Stimulated activated naive CD8-positive, alpha-beta T cell treated with anti-CD3 and anti-CD28 coated beads, Interleukin-15, amount 100 ng/mL, for 72 hours (primary cell): ENCODE measurements around the gene LFNG.
A peak's percentile ranks its signal among the peaks of the same experiment; 100 is the strongest.

ENCODE experiments used
- ATAC-seq: fragments of 150-1000 bp; cut with Tn5 transposase; 2 replicates; pipeline ENCODE4 v1.10.0; 2021; ENCODE audit warnings: mild to moderate bottlenecking, moderate library complexity
- DNase-seq, 2 donors: peaks; one replicate each; pipeline ENCODE4 v3.0.0; 2021 to 2022
- H3K27ac Mint-ChIP-seq, 2 donors: one replicate each; pipeline ENCODE4 v1.8.0; 2022; ENCODE audit warnings: mild to moderate bottlenecking in 2 of 2, mixed read lengths in 2 of 2, moderate library complexity in 2 of 2
- H3K27me3 Mint-ChIP-seq: one replicate; pipeline ENCODE4 v1.8.0; 2022; ENCODE audit warnings: mixed read lengths
- H3K4me1 Mint-ChIP-seq: one replicate; pipeline ENCODE4 v1.8.0; 2022; ENCODE audit warnings: mild to moderate bottlenecking, mixed read lengths
- H3K4me3 Mint-ChIP-seq, 2 donors: one replicate each; pipeline ENCODE4 v1.8.0; 2022; ENCODE audit warnings: mild to moderate bottlenecking in 2 of 2, mixed read lengths in 2 of 2, moderate library complexity in 1 of 2
- H3K9me3 Mint-ChIP-seq, 2 donors: one replicate each; pipeline ENCODE4 v1.8.0; 2022; ENCODE audit warnings: mixed read lengths in 2 of 2

Gene LFNG

DNA sequence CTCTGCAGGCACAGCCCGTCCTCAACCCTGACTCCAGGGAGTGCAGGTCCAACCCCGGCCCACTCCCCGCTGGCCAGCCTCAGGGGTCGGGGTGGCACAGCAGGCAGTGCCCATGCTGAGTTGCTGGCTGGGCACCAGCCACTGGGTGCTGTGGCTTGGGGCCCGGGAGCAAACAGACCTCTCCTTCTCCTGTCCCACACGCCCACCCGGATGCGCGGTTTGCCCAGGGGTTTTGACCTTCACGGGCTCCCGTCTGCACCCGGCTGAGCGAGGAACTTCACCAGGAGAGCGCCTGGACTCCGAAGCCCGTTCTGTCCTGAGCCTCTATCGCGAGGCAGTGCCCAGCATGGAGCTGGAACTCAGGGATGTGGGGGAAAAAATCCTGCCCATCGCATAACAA is 40.8 kb upstream of the LFNG start:
- Mint-ChIP-seq H3K4me1 (peaks cover 22% of the 10 kb centered on the region), H3K27me3 (no peaks in the 10 kb centered on the region), H3K27ac (no peak overlapping the region), H3K4me3 (no peak overlapping the region), H3K9me3 (peaks cover 7 to 9% of the 10 kb centered on the region in 2 donors)
- no peak for ATAC-seq
- no peak for DNase-seq

DNA sequence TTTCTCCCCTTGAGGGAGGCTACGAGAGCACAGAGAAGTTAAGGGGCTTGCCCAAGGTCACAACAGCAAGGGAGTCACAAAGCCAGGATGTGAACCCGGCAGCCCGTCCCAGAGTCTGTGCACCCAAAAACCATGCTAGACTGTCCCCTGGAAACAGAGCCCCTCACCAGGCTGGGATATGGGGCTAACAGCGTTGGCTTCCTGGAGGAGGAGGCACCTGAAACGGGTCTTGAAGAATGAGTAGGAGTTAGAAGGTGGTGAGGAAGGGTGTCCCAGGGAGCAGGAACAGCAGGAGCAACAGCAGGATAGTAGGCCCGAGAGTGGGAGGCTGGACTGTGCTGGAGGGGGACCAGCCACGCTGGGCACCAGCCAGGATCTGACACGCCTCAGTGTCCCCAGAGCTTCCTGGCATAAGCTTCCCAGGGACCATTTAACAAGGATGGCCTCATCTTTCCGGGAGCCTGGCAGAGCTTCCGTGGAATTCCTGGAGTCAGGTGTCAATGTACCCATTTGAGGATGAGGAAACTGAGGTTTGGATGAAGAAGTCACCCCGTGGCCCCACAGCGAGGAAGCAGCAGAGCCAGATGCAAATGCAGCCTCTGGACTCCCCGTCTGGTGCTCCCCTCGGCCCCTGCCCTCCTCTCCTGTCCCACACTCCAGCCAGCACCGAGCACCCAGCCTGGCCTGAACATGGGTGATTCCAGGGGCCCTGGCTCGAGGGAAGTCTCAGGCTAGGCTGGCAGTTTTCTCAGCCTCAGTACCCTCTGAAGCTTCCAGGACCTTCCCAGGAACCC is 40.1 kb upstream of the LFNG start:
- H3K9me3 Mint-ChIP-seq = peaks cover 7 to 9% of the 10 kb centered on the region in 2 donors
- H3K4me1 Mint-ChIP-seq = peaks cover 22% of the 10 kb centered on the region
- no peak overlapping the region for H3K27ac Mint-ChIP-seq
- H3K4me3 Mint-ChIP-seq = no peak overlapping the region
- no peaks in the 10 kb centered on the region for H3K27me3 Mint-ChIP-seq
- DNase-seq = no peak
- ATAC-seq = no peak

DNA sequence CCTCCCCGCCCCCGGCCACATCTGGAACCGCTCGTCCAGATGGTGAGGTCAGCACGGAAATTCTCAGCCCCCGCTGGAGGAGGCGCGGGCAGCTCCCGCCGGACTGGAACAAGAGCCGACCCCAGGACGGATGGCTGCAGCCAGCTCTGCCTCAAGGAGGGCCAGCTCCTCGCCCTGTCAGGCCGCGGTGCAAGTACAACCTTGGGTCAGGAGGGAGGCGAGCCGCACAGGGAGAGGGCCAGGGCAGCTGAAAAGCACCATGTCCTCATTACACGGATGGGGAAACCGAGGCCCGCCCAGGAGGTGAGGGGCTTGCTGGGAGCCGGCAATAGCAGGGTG is 39.5 kb upstream of the LFNG start:
- no peak overlapping the region for H3K4me3 Mint-ChIP-seq
- no peak for DNase-seq
- no peak for ATAC-seq
- no peak overlapping the region for H3K27ac Mint-ChIP-seq
- H3K4me1 Mint-ChIP-seq = peaks cover 22% of the 10 kb centered on the region
- peaks cover 7 to 9% of the 10 kb centered on the region in 2 donors for H3K9me3 Mint-ChIP-seq
- H3K27me3 Mint-ChIP-seq = no peaks in the 10 kb centered on the region

DNA sequence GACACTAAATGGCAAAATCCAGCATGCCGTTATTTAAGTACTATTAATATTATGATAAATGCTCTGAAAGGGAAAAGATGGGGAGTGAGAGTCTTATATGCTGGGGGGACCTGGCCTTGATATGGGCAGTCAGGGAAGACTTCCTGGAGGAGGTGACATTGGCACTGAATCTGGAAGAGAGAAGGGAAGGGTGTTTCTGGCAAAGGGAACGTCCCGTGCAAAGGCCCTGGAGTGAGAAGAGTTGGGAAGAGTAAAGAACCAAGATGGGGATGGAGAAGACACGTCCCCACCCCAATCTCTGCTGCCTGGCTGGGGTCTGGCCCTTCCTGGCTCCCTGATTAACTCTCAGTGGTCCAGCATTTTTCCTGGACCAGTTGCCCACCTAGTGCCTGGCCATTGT is 38.4 kb upstream of the LFNG start:
- no peak for DNase-seq
- ATAC-seq = no peak
- Mint-ChIP-seq H3K9me3 (peaks cover 7 to 9% of the 10 kb centered on the region in 2 donors), H3K27me3 (no peaks in the 10 kb centered on the region), H3K4me3 (no peak overlapping the region), H3K4me1 (peaks cover 22% of the 10 kb centered on the region), H3K27ac (no peak overlapping the region)

DNA sequence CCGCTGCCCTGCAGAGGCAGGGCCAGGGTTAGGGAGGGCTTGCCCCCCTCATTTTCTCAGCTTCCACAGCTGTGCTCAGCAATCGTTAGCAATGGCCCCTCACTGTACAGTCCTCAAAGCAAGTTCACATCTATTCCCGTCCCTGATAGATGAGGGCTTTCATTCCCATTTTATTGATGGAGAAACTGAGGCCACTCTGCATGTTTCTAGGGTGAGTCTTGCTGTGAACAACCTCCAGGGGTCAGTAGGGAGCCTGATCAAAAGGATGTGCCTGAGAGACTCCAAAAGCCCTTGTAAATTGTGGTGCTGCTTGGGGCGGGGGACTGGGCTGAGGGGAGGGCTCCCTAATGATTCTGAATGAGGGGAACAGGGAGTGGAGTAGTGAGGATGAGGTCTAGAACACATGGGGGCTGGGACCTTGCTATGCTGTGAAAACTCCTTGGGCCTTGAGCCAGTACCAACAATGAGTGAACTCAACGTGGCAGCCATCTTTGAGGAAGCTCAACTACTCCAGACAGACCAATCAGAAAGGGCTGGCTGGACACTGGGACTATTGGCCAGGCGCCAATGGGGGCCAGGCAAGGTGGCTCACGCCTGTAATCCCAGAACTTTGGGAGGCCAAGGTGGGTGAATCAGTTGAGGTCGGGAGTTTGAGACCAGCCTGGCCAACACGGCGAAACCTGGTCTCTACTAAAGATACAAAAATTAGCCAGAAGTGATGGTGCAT is 36.7 kb upstream of the LFNG start:
- H3K9me3 Mint-ChIP-seq = peaks cover 7 to 9% of the 10 kb centered on the region in 2 donors
- H3K27ac Mint-ChIP-seq = no peak overlapping the region
- DNase-seq (no peak), ATAC-seq (no peak)
- H3K4me3 Mint-ChIP-seq = no peak overlapping the region
- H3K27me3 Mint-ChIP-seq = no peaks in the 10 kb centered on the region
- peaks cover 9% of the 10 kb centered on the region for H3K4me1 Mint-ChIP-seq

DNA sequence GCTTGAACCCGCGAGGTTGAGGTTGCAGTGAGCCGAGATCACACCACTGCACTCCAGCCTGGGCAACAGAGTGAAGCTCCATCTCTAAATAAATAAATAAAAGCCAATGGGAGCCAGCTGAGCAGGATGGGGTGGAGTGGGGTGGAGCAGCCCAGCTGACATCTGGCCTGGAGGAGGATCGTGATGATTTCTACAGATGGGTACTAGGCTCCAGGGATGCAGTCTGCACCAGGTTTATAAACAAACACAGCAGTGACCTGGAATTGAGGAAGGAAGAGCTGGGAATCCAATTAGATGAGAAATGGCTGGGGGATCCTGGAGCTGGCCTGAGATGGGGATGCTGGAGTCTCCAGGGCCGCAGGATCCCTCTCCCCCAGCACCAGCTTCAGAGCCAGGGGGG is 36.1 kb upstream of the LFNG start:
- no peak for DNase-seq
- Mint-ChIP-seq H3K9me3 (peaks cover 7 to 9% of the 10 kb centered on the region in 2 donors), H3K4me1 (peaks cover 3% of the 10 kb centered on the region), H3K27ac (no peak overlapping the region), H3K4me3 (no peak overlapping the region), H3K27me3 (no peaks in the 10 kb centered on the region)
- no peak for ATAC-seq

DNA sequence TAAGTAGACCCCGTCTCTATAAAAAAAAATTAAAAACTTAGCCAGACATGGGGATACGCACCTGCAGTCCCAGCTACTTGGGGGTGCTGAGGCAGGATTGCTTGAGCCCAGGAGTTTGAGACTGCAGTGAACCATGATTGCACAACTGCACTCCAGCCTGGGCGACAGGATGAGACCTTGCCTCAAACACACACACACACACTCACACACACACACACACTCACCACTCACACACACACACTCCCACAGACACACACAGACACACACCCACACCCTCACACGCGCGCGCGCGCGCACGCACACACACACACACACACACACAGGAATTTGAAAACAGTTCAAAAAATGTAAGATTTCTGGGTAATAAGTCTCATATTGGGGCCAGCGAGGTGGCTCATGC is 34.7 kb upstream of the LFNG start:
- H3K9me3 Mint-ChIP-seq = peaks cover 7 to 9% of the 10 kb centered on the region in 2 donors
- no peak for ATAC-seq
- no peak overlapping the region for H3K27ac Mint-ChIP-seq

DNA sequence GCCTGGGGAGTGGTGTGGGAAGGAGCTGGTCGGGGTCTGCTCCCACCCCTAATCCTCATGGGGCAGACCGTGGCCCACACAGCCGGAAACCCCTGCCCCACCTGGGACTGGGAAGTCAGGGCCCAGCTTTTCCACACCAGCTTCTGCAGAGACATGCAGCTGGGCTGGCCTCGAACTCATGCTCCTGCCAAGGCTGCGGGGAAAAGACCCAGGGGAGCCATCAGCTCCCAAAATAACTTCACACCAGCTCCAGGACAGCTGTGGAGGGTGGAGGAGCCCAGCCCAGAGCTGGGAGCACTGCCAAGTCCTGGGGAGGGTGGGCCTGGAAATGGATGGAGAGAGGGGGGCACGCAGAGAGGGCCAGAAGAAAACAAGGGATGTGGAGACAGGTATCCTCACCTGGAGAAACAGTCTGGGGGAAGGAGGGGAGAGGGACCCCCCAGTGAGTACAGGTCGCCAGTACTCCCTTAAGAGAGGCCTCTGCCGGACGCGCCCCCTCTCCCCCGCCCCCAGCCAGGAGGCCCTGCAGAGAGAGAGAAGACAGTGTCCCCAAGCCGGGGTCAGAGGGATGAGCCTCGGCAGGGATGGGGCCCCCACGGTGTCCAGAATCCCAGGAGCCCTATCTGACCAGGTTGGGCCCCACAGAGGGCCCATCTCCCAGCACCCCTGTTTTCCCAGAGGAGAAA is 31.8 kb upstream of the LFNG start:
- H3K27me3 Mint-ChIP-seq = no peaks in the 10 kb centered on the region
- H3K4me3 Mint-ChIP-seq = no peak overlapping the region
- peaks cover 15 to 22% of the 10 kb centered on the region in 2 donors for H3K9me3 Mint-ChIP-seq
- DNase-seq = no peak
- H3K4me1 Mint-ChIP-seq = no peaks in the 10 kb centered on the region
- peak; percentile 46 for ATAC-seq
- H3K27ac Mint-ChIP-seq = no peak overlapping the region

More for the DNA sequence above, 34.7 kb upstream of the LFNG start:
- no peaks in the 10 kb centered on the region for H3K4me1 Mint-ChIP-seq
- no peak overlapping the region for H3K4me3 Mint-ChIP-seq
- DNase-seq = no peak
- no peaks in the 10 kb centered on the region for H3K27me3 Mint-ChIP-seq

DNA sequence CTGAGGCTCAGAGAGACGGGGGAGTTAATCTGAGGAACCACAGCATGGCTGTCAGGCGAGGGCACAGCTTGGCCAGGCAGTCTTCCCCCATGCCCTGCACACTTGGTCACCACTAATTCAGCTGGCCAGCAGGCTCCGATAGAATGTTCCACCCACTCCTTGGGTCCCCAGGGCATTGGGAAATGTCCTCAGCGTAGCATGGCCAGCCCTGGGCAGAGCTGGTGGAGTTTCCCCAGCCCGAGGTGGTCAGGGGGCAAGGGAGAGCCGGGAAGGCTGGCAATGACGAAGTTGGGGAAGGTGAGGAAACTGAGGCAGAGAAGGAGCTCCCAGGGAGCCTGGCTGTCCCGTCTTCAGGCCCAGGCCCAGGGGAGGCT is 31.3 kb upstream of the LFNG start:
- Mint-ChIP-seq H3K27ac (no peak overlapping the region), H3K4me1 (no peaks in the 10 kb centered on the region), H3K27me3 (no peaks in the 10 kb centered on the region), H3K9me3 (peaks cover 11 to 16% of the 10 kb centered on the region in 2 donors), H3K4me3 (no peak overlapping the region)
- DNase-seq (no peak), ATAC-seq (no peak)

DNA sequence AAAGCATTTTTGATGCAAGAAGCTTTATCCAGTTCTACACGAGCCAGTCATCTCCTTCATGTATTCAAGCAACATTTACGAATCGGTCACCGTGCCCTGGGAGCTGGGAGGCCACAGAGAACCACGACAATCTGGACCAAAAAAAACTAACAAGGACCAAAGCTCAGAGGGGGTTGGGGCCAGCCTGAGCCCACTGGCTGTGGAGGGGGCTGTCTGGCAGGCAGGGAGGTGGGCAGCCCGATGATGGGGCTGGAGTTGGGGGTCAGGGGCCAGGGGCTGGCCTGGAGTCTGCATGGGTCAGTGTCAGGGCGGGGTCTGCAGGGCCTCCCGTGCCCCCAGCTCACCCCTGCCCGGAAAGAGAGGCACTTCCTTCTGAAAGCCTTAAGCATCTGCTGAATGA is 30.9 kb upstream of the LFNG start:
- H3K27ac Mint-ChIP-seq = no peak overlapping the region
- H3K27me3 Mint-ChIP-seq = no peaks in the 10 kb centered on the region
- DNase-seq = no peak
- H3K9me3 Mint-ChIP-seq = peaks cover 11 to 16% of the 10 kb centered on the region in 2 donors
- no peaks in the 10 kb centered on the region for H3K4me1 Mint-ChIP-seq
- H3K4me3 Mint-ChIP-seq = no peak overlapping the region
- peak; percentile 37 for ATAC-seq

DNA sequence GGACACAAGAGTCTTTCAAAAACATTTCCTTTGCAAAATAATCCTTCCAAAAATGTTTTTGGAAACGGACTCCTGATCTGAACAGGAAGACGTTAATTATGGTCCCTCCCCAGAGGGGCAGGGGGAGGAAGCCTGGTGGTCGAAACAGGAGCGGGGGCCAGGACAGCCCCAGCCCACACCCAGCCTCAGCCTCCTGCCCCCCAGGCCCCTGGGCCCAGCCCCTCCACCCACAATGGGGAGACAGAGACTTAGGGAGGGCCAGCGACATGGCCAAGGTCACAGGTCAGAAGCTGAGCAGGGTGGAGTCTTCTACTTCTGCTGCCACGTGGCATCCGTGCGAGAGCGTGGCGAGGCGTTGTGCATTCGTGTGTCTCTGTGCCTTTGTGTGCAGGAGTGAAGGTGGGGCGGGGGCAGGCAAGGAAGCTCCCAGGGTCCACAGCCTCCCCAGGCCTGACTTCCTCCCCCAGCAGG is 29.4 kb upstream of the LFNG start:
- ATAC-seq = no peak
- Mint-ChIP-seq H3K27ac (no peak overlapping the region), H3K4me3 (no peak overlapping the region), H3K9me3 (peaks cover 11 to 16% of the 10 kb centered on the region in 2 donors), H3K27me3 (no peaks in the 10 kb centered on the region), H3K4me1 (no peaks in the 10 kb centered on the region)
- no peak for DNase-seq

DNA sequence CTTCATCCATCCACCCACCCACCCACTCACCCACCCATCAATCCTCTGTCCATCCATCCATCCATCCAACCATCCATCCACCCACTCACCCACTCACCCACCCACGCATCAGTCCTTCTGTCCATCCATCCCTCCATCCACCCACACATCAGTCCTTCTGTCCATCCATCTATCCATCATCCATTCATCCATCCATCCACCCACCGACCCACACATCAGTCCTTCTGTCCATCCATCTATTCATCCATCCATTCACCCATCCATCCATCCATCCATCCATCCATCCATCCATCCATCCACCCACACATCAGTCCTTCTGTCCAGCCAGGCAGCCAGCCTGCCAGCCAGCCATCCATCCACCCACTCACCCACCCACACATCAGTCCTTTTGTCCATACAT is 27.5 kb upstream of the LFNG start:
- Mint-ChIP-seq H3K27me3 (peaks cover 9% of the 10 kb centered on the region), H3K27ac (peak overlapping the region in 1 of 2 donors; percentile 27), H3K9me3 (peaks cover 11 to 16% of the 10 kb centered on the region in 2 donors), H3K4me3 (no peak overlapping the region), H3K4me1 (peaks cover 6% of the 10 kb centered on the region)
- ATAC-seq (no peak), DNase-seq (no peak)

DNA sequence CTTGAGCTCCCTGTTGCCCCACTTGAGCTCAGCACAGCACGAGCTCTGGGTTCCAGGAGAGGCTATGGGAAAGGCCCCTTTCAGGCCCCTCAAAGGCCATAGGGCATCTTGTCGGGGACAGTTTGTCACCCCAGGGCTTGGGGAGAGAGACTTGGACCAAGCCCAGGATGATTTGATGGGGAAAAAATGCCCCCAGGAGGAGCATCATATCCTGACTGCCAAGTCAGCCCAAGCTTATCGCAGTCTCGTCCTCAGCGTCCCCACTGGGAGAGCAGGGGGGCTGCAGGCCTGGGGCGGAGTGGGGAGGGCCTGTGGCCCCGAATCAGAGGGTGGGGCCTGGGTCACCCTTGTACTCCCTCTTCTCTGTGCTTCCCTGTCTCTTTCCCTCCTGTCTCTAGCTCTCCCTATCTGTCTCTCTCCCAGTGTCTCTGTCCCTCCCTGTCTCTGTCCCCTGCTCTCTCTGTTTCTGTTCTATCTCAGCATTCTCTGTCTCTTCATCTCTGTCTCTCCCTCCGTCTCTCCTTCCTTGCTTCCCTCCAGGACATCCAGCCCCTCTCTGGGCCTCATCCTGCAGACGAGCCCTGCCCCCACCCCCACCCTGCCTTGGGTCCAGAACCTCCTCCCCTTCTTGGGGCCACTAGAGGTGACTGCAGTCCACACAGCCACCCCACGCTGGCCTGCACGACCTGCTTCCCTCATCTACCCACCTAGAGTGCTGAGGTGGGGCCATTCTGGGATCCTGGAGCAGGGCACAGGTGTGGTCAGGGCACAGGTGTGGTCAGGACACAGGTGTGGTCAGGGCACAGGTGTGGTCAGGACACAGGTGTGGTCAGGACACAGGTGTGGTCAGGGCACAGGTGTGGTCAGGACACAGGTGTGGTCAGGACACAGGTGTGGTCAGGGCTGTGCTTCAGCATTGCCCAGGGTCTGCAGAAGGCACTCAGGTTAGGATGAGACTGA is 26.1 kb upstream of the LFNG start:
- peaks cover 18% of the 10 kb centered on the region for H3K27me3 Mint-ChIP-seq
- ATAC-seq (no peak), DNase-seq (no peak)
- peaks cover 15% of the 10 kb centered on the region for H3K4me1 Mint-ChIP-seq
- no peak overlapping the region for H3K27ac Mint-ChIP-seq
- peaks cover 11 to 16% of the 10 kb centered on the region in 2 donors for H3K9me3 Mint-ChIP-seq
- H3K4me3 Mint-ChIP-seq = no peak overlapping the region

DNA sequence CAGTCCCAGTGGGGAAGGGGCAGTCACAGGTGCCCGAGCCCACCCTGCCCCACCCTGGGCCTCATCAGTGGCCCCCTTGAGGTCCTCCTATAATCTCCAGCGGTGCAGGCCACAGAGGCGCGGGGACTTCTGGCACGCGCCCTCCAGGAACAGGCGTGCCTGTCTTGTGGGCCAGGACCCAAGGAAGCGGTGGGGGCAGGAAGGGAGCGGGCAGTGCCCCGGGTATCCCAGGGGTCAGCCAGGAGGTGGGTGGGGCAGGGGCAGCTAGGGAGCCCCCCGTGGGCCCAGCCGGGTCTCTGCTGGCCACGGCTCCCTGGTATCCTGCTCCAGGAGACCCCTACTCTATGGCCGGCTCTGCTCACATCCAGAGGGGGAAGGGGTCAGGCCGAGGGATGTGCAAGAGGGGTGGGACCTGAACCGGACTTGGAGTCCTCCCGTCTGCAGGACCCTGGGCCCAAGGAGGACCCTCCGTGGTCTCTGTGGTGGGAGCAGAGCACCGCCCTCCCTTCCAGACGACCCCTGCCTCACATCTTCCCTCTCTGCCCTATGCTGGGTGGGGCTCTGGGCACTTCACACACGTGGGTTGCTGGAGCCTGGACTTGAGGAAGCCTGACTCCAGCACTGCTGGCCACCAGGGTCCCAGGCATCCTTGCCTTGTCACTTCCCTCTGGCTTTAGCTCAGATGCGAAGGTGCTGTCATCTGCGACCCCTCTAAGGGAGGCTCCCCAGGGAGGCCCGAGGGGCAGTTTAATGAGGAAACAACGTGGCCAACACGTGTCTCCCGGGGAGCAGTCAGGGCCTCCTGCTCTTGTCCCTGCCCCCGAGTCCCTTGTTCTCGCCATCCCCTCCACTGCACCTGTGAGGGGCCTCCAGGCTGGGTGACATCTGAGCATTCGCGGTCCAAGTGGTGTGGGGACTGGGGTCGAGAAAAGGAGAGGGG is 25.1 kb upstream of the LFNG start:
- peak; percentile 26 for ATAC-seq
- peaks cover 11 to 16% of the 10 kb centered on the region in 2 donors for H3K9me3 Mint-ChIP-seq
- H3K4me1 Mint-ChIP-seq = peaks cover 16% of the 10 kb centered on the region
- DNase-seq = no peak
- no peak overlapping the region for H3K4me3 Mint-ChIP-seq
- H3K27me3 Mint-ChIP-seq = peaks cover 18% of the 10 kb centered on the region
- H3K27ac Mint-ChIP-seq = no peak overlapping the region
